Suppressor macrophage treated with lipopolysaccharide for 1 hour (primary cell): ENCODE results near the gene FAM171A1.
"Not testable (repeated sequence)": the region's sequence is repeated elsewhere in the genome, so short reads cannot be mapped to it uniquely, and the experiment has no call there.

Experiments used
- DNase-seq, 3 donors: peaks; one replicate each; pipeline ENCODE4 v3.0.0-alpha.2; 2020 to 2022

Gene FAM171A1

DNA sequence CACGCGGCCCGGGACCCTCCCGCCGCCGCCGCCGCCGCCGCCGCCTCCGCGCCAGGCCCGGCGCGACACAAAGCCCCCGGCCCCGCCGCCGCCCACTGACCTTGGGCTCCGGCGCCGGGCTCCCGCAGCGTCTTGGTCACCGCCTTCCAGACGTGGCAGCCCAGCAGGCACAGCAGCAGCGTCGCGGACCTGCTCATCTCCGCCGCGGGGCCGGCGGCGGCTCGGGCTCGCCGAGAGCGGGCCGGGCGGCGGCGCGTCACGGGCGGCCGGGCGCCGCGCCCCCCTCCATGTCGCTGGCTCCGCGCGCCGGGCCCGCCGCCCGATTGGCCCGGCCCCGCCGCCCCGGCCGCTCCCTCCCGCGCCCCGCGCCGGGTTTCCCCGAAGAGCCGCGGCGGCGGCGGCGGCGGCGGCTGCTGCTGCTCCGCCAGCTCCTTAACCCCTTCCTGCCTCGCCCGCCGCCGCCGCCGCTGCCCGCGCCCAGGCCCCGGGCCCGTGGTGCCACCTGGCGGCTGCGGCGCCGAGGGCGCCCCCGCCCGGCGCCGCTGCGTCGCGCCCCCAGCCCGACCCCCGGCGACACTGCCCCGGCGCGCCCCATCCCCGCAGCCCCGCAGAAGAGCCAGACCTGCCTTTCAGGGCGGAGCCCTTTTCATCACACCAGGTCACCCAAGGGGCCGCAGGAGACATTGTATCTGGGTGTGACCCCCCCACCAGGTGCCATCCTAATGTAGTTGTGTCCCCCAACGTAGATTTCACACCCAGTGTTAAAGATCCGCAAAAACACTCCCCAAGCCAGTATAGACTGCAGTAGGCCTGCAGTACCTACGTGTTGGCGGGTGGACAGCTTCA, at the start of gene FAM171A1:
FAM171A1 (minus strand) TSS at position 434 of the 846 bp plus-strand sequence; CDS start at position 197, 237 bp downstream.
- DNase-seq, result peak; percentile 50 to 81 (median 56)

DNA sequence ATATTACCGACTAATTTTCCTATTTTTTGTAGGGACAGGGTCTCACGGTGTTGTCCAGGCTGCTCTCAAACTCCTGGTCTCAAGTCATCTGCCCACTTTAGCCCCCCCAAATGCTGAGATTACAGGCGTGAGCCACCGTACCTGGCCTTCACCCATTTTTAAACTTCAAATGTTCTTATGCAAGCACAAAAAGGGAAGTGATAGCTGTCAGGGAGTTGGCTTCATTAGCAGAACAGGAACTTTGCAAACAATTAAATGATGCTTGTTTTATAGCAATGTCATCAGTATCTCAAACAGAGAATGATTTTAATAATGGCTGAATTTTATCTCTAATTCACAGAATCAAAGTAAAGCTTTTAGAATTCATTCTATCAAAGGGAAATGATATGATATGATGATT, 49.8 kb upstream of the FAM171A1 start:
- peak in 1 of 3 donors; percentile 10 for DNase-seq

DNA sequence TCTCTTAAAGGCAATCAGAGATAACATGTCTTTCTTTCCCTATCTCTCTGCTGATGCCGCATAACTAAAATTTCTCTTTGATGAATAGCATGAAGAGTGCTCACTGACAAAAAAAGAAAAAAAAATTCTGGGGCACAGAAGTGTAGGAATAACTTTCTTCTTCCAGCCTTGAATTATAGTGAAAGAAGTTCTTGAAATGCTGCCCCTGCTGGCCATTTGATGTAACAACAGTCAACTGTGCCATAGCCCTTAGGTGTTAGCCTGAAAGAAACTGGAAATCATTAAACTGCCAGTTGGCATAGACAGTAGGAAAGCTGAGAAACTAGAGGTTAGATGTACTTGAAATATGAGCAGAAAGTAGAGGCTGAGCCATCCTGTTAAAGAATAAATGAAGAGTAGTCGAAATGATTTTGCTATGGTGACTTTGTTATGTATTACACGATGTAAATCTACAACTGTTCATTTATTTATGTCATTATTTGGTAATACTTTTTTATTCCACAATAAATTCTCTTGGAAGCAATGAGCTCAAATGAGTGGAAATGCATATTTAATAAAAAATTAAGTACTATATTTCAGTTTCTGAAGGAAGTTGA, 48.3 kb upstream of the FAM171A1 start:
- peak; percentile 53 to 66 (median 64) for DNase-seq

DNA sequence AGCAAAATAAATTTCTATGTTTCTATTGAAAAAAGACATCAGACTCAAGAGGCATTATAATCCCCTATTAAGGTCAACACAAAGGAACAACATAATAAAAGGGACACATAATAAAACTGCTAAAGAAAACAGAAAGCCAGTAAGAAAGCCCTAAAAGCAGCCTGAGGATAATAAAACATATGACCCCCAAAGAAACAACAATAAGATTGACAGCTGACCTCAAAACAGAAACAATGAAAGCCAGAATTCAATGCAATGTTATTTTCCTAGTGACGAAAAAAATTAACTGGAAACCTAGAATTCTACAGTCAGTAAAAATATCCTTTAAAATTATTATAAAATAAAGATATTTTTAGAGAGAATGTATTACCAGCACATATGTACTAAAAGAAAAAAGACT, 44.9 kb upstream of the FAM171A1 start:
- no peak for DNase-seq

DNA sequence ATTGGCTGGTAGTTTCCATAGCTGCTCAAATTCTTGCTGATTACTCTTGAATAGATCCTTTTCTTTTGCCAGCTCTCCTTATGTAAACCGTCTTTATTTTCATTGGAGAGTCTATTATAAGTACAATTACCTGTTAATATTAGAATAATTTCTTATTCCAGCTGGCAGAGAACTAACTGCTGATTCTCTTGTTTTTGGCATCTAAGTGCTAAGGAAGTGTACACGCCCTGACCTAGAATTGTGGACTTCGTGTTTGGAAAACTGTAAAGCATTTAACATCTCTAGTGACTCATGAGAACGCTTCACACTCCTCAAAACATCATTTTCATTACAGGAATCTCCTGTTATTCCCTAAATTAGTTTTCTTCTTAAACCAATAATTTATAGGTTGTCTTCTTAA, 39.9 kb upstream of the FAM171A1 start:
- no peak for DNase-seq

DNA sequence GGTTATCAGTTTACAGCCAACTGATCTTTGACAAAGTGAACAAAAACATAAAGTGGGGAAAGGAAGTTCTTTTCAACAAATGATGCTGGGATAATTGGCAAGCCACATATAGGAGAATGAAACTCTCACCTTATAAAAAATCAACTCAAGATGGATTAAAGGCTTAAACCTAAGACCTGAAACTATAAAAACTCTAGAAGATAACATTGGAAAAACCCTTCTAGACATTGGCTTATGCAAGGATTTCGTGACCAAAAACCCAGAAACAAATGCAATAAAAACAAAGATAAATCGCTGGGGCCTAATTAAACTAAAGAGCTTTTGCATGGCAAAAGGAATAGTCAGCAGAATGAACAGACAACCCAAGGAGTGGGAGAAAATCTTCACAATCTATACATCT, 38.3 kb upstream of the FAM171A1 start:
- DNase-seq, result not testable (repeated sequence)

DNA sequence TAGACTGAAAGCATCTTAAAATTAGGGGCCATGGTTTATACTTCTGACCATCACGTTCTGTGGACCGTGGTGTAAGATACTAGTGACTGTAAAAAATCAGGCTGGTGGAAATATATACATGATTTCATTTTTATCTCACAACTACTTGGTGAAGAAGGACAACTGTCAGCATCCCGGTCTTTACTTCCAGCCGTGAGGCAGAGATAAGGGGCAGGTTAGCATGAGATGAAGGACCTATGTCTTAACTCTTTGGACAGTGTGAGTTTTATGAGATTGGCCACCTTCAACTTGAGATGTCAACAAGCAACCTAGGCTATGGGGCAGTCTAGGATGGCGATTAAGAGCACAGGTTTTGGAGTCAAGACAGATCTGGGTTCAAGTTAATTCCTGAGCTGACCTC, 37.5 kb upstream of the FAM171A1 start:
- DNase-seq, result no peak

DNA sequence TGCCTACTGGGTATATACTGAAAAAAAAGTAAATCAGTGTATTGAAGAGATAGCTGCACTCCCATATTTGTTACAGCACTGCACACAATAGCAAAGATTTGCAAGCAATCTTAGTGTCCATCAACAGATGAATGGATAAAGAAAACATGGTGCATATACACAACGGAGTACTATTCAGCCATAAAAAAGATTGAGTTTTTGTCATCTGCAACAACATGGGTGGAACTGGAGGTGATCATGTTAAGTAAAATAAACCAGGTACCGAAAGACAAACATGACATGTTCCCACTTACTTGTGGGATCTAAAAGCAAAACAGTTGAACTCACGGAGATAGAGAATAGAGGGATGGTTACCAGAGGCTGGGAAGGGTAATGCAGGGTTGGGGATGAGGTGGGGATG, 34.2 kb upstream of the FAM171A1 start:
- DNase-seq, result no peak

DNA sequence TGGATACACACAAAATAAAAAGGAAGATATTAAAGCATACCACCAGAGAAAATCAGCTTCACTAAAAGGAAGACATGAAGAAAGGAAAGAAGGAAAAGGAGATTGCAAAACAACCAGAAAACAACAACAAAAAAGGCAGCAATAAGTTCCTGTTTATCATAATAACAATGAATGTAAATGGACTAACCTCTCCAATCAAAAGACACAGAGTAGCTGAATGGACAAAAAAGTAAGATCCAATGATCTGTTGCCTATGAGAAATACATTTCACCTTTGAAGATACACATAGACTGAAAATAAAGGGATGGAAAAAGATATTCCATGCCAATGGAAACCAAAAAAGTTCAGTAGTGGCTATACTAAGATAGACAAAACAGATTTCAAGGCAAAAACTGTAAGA, 30.3 kb upstream of the FAM171A1 start:
- no peak for DNase-seq

DNA sequence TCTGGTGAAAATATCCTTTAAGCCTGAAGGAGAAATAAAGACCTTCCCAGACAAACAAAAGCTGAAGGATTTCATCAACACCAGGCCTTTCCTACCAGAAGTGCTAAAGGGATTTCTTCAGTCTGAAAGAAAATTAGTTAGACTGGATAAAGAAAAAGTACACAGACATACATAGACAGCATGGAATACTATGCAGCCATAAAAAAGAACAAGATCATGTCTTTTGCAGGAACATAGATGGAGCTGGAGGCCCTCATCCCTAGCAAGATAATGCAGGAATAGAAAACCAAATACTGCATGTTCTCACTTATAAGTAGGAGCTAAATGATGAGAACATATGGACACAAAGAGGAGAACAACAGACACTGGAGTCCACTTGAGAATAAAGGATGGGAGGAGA, 29.4 kb upstream of the FAM171A1 start:
- DNase-seq, result not testable (repeated sequence)

DNA sequence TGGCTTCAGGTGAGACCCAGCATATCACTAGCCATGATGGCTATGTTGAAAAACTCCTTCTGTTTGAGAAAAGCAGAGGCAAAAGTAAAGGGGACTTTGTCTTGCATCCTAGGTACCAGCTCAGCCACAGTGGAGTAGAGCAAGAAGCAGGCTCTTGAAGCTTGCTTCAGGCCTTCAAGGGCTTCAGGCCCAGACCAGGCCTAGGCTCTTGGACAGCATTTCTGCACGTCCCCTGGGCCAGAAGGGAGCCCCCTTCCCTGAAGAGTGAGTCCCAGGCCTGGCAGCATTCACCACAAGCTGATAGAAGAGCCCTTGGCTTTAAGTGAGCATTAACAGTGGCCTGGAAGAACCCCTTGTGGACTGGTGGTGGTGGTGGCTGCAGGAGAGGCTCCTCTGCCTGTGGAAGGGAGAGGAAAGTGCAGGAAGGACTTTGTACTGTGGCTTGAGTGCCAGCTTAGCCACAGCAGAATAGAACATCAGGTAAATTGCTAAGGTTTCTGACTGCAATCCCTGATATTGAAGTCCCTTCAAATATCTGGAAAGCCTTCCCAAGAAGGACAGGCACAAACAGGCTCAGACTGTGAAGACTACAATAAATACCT, 28.1 kb upstream of the FAM171A1 start:
- DNase-seq, result no peak

DNA sequence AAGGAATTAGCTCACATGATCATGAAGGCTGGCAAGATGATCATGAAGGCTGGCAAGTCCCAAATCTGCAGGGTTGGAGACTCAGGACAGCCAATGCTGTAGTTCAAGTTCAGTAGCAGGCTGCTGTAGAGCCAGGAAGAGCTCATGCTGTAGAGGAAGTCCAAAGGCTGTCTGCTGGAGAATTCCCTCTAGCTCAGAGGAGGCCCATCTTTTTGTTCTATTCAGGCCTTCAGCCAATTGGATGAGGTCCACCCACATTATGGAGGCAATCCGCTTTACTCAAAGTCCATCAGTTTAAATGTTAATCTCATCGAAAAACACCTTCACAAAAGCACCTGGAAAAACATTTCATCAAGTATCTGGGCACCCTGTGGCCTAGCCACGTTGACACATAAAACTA, 24.8 kb upstream of the FAM171A1 start:
- DNase-seq, result no peak

DNA sequence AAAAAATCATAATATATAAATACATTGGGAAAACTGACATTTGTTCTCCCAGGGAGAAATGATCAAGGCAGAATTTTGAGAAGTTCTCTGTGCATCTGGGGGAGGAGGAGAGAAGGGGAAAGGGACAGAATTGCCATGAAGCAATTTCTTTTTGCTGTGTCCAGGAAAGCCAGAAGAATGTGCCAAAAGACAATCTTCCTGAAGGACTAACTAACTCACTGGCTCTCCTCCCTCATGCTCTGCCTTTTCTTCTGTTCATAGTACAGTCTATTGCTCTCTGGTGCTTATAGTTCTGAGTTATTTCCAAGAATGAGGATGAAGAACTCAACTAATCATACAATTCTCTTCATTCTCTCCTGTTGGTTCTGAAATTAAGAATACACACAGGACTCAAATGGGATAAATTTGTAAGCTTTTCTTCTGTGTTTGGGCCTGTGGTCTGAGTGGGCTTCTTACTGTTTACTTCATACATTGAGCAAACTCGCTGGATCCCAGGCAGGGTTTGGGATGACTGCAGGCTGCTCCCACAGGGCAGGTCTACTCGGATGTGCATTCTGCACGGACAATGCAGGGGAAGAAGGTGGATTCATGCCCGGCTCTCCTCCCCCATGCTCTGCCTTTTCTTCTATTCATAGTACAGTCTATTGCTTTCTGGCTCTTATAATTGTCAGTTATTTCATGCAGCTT, 22.2 kb upstream of the FAM171A1 start:
- DNase-seq, result no peak

DNA sequence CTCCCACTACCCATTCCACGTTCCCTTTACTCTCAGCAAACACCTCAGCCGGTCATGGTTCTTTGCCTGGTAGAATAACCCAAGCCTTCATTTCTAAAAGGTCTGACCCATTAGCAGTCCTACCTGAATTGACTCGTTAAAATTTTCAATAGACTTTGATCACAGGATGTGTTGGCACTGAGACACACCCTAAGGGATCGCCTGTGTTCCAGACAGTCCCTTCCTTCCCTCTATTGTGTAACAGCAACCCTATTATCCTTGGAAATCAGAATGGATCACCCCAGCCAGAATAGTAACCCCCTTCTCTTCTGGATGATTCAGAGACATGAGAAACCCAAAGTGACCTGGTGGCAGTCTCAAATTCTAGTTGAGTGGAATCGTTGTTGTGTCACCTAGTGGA, 20.4 kb upstream of the FAM171A1 start:
- DNase-seq, result no peak

DNA sequence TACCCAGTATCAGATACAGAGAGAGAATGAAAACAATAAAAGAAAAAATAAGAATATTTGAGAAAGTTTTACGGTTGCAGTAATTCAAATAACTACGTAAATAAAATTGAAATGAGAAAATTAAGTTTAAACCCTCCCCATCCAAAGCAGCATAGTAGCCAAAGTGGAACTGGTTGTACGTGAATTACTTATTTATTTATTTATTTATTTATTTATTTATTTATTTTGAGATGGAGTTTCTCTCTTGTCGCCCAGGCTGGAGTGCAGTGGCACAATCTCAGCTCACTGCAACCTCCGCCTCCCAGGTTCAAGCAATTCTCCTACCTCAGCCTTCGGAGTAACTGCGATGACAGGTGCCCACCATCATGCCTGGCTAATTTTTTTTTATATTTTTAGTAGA, 17.1 kb upstream of the FAM171A1 start:
- DNase-seq, result not testable (repeated sequence)

DNA sequence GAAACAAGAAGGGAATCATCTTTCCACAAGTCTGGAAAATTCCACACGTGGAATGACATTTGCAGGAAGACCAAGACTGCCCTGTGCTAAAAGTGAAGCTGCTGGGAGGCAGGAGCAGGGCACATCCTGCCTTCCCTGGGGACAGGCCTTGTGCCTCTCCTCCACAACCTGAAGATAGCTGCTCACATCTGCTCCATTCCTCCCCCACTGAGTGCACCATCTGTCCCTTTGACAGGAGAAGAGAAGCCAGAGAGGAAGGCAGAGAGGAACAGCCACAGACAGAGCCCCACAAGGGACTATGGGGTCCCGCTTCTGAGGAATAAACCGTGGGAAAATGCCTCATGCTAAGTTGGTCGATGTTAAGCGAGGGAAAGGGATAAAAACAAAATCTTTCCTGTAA, 15.9 kb upstream of the FAM171A1 start:
- DNase-seq, result no peak

DNA sequence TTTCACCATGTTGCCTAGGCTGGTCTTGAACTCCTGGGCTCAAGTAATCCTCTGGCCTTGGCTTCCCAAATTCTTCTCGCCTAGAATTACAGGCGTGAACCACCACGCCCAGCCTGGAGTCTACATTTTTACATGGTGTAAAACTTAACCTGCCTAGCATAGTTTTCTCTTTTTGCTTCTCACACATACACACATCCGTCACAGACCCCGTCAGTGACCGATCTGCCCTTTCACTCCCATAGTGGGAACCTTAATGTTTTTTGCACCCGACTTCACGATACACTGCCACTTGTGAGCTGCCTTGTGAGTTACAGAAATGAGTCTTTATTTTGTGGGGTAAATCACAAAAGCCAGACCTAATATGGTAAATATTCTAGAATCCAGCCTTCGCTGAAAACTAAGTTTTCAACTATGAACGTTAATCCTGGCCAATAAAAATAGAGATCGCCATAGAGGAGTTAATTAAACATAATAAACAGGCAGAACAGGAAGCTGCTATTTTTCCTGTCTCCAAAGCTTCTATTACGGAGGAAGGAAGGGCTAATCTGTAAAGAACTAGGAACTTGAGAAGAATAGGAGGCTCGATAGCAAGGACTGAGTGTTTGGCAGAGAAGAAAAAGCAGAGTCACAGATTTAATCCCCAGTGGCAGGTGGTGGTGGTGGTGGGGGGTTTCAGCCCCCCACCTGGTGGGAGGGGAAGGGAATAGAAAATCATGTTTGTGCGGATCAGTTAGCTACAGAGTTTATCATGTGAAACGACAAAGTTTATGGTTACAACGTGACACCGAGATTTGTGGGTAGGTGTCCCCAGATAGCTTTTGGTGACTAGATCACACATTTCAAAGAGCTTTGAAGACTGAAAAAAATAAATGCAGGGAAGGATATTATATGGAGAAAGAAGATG, 14.7 kb upstream of the FAM171A1 start:
- DNase-seq, result no peak

DNA sequence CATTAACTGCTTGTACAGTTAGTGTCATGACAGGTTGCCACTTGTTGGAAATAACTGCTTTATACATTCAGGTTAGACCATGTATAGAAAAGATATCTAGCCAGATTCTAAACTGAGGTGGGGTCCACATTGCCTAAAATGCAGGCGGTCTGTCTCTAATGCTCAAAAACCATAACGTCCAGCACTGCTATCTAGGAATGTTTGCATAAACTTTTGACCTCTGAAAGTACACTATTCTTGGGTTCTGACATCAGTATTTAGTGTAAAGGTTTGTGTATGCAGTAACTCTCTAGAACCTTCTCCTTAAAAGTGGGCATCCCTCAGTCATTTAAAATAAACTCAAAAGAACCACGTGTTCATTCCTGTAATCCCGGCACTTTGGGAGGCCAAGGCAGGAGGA, 10.3 kb upstream of the FAM171A1 start:
- no peak for DNase-seq

DNA sequence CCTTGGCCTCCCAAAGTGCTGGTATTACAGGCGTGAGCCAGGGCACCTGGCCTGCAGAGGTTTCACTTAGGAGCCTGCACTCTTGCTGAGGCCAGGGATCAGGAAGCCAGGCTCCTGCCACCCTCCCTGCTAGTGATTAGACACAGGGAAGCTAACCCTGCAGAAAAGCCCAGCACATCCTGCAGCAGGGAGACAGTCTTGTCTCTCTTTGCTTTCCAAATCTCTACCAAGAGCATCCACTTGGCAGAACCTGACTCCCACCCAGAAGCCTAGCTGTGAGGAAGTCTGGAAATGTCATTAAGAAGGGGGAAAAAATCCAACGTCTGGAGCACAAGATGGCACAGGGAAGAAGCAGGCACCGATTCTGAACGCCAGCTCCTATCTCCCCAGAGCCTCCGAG, 8.0 kb upstream of the FAM171A1 start:
- DNase-seq, result no peak

DNA sequence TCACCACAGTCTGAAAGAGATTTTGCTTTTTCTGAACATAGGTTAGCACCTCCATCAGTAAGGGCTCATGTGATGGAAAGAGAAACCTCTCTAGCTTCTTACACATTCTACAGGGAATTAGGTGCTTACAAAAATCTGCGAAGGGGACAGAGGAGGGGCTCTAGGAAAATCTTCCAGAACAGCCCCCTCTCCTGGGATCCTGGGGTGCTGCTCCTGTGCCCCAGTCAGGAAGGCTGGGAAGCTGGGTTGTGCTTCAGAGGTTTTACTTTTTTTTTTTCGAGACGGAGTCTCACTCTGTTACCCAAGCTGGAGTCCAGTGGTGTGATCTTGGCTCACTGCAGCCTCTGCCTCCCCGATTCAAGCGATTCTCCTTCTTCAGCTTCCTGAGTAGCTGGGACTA, 7.5 kb upstream of the FAM171A1 start:
- no peak for DNase-seq

DNA sequence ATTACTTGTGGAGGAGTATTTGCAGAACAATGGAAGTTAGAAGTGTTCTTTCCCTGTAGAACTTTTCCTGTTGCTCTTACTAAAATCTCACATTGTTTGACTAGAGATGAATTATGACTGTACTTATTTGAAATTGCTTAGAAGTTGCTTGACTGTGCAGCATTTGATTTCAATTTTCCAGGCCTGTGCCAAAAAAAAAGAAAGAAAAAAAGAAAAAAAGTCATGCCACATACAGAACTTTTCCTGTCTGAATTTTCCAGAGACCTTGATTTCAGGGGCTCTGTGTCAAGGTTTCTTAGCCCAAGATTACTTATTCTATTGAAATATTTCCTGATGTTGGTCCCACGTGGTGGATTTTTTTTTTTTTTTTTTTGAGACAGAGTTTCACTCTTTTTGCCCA, 3.5 kb upstream of the FAM171A1 start:
- no peak for DNase-seq

DNA sequence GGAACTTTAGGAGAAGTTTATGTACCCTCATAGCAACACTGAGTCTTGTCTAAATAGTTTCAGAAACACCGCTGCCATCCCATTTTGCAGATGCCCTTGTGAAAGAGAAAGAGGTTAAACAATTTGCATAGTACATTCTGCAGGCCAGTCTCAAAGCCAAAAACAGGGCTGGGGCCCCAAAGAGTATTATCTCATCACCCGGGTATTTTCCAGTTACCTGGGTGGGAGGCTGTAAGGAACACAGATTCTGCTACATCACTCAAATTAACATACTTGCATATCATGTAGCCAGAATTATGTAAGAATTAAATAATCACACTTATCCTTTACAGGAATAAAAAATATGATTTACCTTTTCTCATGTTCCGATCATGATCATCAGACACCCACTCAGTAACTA, 3.1 kb upstream of the FAM171A1 start:
- DNase-seq, result no peak

DNA sequence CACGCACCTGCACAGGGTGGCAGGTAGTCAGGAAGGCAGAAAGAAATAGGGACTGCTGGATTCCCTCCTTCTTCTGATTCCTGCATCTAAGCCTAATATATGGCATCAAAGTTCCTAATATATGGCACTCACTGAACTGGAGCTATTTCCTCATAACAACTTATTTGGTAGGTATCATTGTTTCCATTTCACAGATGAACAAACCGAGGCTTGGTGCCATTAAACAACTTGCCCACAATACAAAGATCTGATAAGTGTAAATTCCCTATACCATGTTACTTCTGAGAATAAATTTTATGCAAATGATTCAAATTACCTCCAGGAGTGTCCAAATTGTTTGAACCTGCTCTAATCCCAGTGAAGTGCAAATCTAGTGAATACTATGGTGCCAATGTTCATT, 2.1 kb upstream of the FAM171A1 start:
- no peak for DNase-seq
